Neural progenitor cell (in vitro differentiated cells): ENCODE results near the gene GLRX3. TPM values are rescaled to one million over a fixed set of nuclear protein-coding genes. Genes with fewer than 3 reads are reported as not detected.

Experiments
- DNase-seq: peaks from one replicate; pipeline ENCODE4 v3.0.0-alpha.2; 2016; ENCODE audit warnings: low spot score
- H2AFZ ChIP-seq: fragments of 200-600 bp; sonication (generic); replicated peaks from 2 replicates; pipeline ENCODE4 v1.6.1; 2016; ENCODE audit warnings: antibody characterized with exemption
- H3F3A ChIP-seq: fragments of 200-600 bp; sonication (generic); 2 replicates; pipeline ENCODE4 v1.6.1; 2016; ENCODE audit warnings: antibody characterized with exemption, low read depth
- H3K27ac ChIP-seq: fragments of 200-600 bp; sonication (generic); 2 replicates; pipeline ENCODE4 v1.5.1; 2016; ENCODE audit warnings: mild to moderate bottlenecking
- H3K27me3 ChIP-seq: fragments of 200-600 bp; sonication (generic); 2 replicates; pipeline ENCODE4 v1.6.1; 2016; ENCODE audit warnings: mild to moderate bottlenecking, moderate library complexity
- H3K36me3 ChIP-seq: fragments of 200-600 bp; sonication (generic); 2 replicates; pipeline ENCODE4 v1.5.1; 2016
- H3K4me1 ChIP-seq: fragments of 200-600 bp; sonication (generic); 2 replicates; pipeline ENCODE4 v1.6.1; 2016; ENCODE audit warnings: mixed run types
- H3K4me2 ChIP-seq: fragments of 200-600 bp; sonication (generic); 2 replicates; pipeline ENCODE4 v1.6.1; 2016
- H3K4me3 ChIP-seq: fragments of 200-600 bp; sonication (generic); 2 replicates; pipeline ENCODE4 v1.5.1; 2016
- H3K79me2 ChIP-seq: fragments of 200-600 bp; sonication (generic); 2 replicates; pipeline ENCODE4 v1.6.1; 2016; ENCODE audit warnings: low read depth
- H3K9ac ChIP-seq: fragments of 200-600 bp; sonication (generic); 2 replicates; pipeline ENCODE4 v1.6.1; 2016
- H3K9me3 ChIP-seq: fragments of 200-600 bp; sonication (generic); 2 replicates; pipeline ENCODE4 v1.5.1; 2016; ENCODE audit warnings: low read depth
- H4K20me1 ChIP-seq: fragments of 200-600 bp; sonication (generic); 2 replicates; pipeline ENCODE4 v1.6.1; 2016; ENCODE audit warnings: low read depth
- H3K27ac Mint-ChIP-seq: 3 replicates; pipeline ENCODE4 v1.8.0; 2021; ENCODE audit warnings: mixed read lengths
- H3K27me3 Mint-ChIP-seq: 2 replicates; pipeline ENCODE4 v1.8.0; 2022; ENCODE audit warnings: low read depth, mild to moderate bottlenecking, inconsistent platforms, moderate library complexity, mixed read lengths; ENCODE audit not compliant: insufficient read depth
- H3K36me3 Mint-ChIP-seq: 3 replicates; pipeline ENCODE4 v1.8.0; 2021; ENCODE audit warnings: mixed read lengths
- H3K4me1 Mint-ChIP-seq: 3 replicates; pipeline ENCODE4 v1.8.0; 2021; ENCODE audit warnings: mixed read lengths
- H3K4me3 Mint-ChIP-seq: 3 replicates; pipeline ENCODE4 v1.8.0; 2021; ENCODE audit warnings: mild to moderate bottlenecking, moderate library complexity, mixed read lengths
- H3K9me3 Mint-ChIP-seq: 3 replicates; pipeline ENCODE4 v1.8.0; 2020; ENCODE audit warnings: mixed read lengths
- EZH2 ChIP-seq: fragments of 200-600 bp; sonication (generic); IDR thresholded peaks from 2 replicates; pipeline ENCODE4 v1.6.1; 2017; ENCODE audit warnings: antibody characterized with exemption, mild to moderate bottlenecking, moderate library complexity
- EZH2phosphoT487 ChIP-seq: fragments of 200-600 bp; sonication (generic); IDR thresholded peaks from 2 replicates; pipeline ENCODE4 v1.6.1; 2017; ENCODE audit warnings: antibody characterized with exemption
- total RNA-seq: library from RNA; depleted of rRNA; stranded (reverse); fragments of >200 nt; gene quantifications from 2 replicates; pipeline ENCODE4 v1.2.3, GENCODE V29; 2015; ENCODE audit warnings: low replicate concordance
- TF ChIP-seq, protein P1 (sequence below): fragments of 200-600 bp; sonication (generic); IDR thresholded peaks from 2 replicates; pipeline ENCODE4 v1.5.1; 2017; ENCODE audit warnings: antibody characterized with exemption, mild to moderate bottlenecking

GLRX3 gene
- total RNA-seq, 1 donor from 2014 or later: 182 TPM

DNA sequence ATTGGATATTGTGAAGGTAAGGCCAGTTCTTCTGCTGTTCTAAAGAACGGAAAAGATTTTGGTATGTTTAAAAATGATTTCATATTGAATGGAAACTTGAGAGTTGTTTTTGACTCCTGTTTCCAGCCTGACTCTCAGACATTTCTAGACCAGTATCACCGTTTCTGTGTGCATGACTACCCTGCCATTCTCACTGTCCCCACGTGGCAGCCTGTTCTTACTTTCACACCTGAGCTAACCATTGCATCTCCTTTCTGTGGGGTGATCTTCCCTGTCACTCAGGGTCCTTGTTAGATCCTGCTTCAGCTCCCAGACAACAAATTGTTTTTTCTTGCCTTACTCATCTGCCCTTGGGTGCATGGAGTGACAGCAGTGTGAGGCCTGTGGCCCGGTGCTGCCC lies 38.9 kb downstream of the GLRX3 start:
- Histone ChIP-seq H3K9ac (no peak overlapping the region), H3K27ac (no peak overlapping the region), H3K79me2 (no peaks in the 10 kb centered on the region), H4K20me1 (peaks cover 2% of the 10 kb centered on the region), H2AFZ (no peak overlapping the region), H3K9me3 (no peaks in the 10 kb centered on the region), H3K4me2 (no peak overlapping the region), H3F3A (no peaks in the 10 kb centered on the region), H3K27me3 (no peaks in the 10 kb centered on the region), H3K36me3 (peaks cover 1% of the 10 kb centered on the region), H3K4me1 (peaks cover 4% of the 10 kb centered on the region), H3K4me3 (no peak overlapping the region)
- Mint-ChIP-seq H3K9me3 (no peaks in the 10 kb centered on the region), H3K27me3 (peaks cover 2% of the 10 kb centered on the region), H3K36me3 (peaks cover 21% of the 10 kb centered on the region), H3K4me1 (no peaks in the 10 kb centered on the region), H3K27ac (no peak overlapping the region), H3K4me3 (no peak overlapping the region)
- no peak for DNase-seq
- no peak for TF ChIP-seq EZH2
- TF ChIP-seq, protein P1, sequence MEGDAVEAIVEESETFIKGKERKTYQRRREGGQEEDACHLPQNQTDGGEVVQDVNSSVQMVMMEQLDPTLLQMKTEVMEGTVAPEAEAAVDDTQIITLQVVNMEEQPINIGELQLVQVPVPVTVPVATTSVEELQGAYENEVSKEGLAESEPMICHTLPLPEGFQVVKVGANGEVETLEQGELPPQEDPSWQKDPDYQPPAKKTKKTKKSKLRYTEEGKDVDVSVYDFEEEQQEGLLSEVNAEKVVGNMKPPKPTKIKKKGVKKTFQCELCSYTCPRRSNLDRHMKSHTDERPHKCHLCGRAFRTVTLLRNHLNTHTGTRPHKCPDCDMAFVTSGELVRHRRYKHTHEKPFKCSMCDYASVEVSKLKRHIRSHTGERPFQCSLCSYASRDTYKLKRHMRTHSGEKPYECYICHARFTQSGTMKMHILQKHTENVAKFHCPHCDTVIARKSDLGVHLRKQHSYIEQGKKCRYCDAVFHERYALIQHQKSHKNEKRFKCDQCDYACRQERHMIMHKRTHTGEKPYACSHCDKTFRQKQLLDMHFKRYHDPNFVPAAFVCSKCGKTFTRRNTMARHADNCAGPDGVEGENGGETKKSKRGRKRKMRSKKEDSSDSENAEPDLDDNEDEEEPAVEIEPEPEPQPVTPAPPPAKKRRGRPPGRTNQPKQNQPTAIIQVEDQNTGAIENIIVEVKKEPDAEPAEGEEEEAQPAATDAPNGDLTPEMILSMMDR: no peak
- TF ChIP-seq EZH2phosphoT487: no peak

DNA sequence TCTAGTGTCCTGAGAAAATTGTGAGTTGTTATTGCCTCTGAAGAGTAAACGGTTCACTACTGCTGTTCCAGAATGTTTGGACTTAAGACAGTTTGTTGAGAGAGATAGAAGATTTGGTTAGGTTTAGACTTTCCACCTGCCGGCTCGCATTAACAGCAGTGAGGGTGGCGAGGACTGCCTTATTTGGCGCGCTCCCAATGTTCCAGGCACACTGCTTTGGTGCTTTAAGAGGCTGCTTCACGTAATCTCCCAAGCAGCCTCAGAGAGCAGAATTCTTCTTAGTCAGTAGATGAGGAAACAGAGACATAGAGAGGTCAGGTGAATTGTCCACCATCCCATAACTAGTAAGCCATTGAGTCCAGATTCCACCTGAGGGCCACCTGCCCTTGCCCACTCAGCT lies 41.1 kb downstream of the GLRX3 start:
- Histone ChIP-seq H3K9ac (no peak overlapping the region), H3K36me3 (peaks cover 7% of the 10 kb centered on the region), H3K27ac (no peak overlapping the region), H3K4me1 (peaks cover 4% of the 10 kb centered on the region), H4K20me1 (peaks cover 2% of the 10 kb centered on the region), H3K4me3 (no peak overlapping the region), H3K9me3 (no peaks in the 10 kb centered on the region), H2AFZ (no peak overlapping the region), H3K27me3 (no peaks in the 10 kb centered on the region), H3F3A (no peaks in the 10 kb centered on the region), H3K4me2 (no peak overlapping the region), H3K79me2 (no peaks in the 10 kb centered on the region)
- Mint-ChIP-seq H3K4me3 (no peak overlapping the region), H3K27me3 (peaks cover 2% of the 10 kb centered on the region), H3K9me3 (no peaks in the 10 kb centered on the region), H3K36me3 (peaks cover 23% of the 10 kb centered on the region), H3K27ac (no peak overlapping the region), H3K4me1 (no peaks in the 10 kb centered on the region)
- no peak for DNase-seq
- TF ChIP-seq, protein P1: no peak
- TF ChIP-seq EZH2phosphoT487 (no peak), EZH2 (no peak)

DNA sequence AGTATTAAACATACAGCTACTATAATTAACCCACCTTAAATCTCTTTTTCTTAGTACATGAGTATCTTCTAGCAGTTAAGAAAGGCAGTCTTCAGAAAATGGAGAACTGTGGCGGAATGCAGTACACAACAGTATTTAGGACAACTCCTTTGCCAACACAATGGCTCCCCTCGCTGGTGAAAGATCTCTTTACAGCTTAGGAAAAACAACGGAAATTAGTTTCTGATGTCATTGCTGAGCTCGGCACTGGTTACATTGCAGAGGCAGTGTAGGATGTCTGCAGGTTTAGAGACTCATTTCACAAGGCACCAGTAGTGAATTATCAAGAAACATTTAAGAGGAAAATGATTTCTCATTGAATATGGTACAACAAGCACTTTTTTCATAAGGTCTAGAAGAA lies 43.4 kb downstream of the GLRX3 start:
- Histone ChIP-seq H3K27ac (peak overlapping the region; percentile 5), H3F3A (no peaks in the 10 kb centered on the region), H4K20me1 (peaks cover 2% of the 10 kb centered on the region), H3K79me2 (no peaks in the 10 kb centered on the region), H2AFZ (no peak overlapping the region), H3K4me3 (no peak overlapping the region), H3K4me2 (no peak overlapping the region), H3K9ac (no peak overlapping the region), H3K9me3 (no peaks in the 10 kb centered on the region), H3K27me3 (no peaks in the 10 kb centered on the region), H3K36me3 (peaks cover 7% of the 10 kb centered on the region), H3K4me1 (peaks cover 4% of the 10 kb centered on the region)
- Mint-ChIP-seq H3K4me3 (no peak overlapping the region), H3K4me1 (no peaks in the 10 kb centered on the region), H3K9me3 (no peaks in the 10 kb centered on the region), H3K27ac (no peak overlapping the region), H3K27me3 (peaks cover 3% of the 10 kb centered on the region), H3K36me3 (peaks cover 30% of the 10 kb centered on the region)
- TF ChIP-seq, protein P1: peak; percentile 68
- no peak for TF ChIP-seq EZH2
- peak; percentile 81 for DNase-seq
